ENCODE results near the gene ARHGAP24.

DNA sequence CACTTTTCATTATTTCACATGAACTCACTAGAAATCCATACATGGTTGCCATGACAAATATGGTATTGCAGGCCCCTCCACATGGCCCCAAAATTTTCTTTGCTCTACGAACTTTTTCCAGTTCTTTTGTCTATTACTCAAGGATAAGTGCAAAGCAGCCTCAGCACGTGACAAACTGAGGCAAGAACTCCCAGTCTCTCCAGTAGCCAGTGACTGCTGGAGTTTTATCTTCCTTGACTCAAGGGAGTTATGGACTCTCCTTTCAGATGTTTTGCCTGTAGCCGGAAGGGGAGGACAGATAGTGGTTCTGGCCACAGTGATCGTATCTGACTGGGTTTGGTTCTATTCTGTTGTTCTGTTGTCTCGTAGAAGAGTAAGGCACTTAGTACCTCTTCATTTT, 105.5 kb downstream of the ARHGAP24 start:
- TF ChIP-seq RFX5 (IDR thresholded peaks at IDR 0.05; ENCODE audit: low read length) (no peak), EZH2phosphoT487 (IDR thresholded peaks at IDR 0.05; ENCODE audit: borderline replicate concordance, low read depth) (no peak)
- TF ChIP-seq, protein P1, sequence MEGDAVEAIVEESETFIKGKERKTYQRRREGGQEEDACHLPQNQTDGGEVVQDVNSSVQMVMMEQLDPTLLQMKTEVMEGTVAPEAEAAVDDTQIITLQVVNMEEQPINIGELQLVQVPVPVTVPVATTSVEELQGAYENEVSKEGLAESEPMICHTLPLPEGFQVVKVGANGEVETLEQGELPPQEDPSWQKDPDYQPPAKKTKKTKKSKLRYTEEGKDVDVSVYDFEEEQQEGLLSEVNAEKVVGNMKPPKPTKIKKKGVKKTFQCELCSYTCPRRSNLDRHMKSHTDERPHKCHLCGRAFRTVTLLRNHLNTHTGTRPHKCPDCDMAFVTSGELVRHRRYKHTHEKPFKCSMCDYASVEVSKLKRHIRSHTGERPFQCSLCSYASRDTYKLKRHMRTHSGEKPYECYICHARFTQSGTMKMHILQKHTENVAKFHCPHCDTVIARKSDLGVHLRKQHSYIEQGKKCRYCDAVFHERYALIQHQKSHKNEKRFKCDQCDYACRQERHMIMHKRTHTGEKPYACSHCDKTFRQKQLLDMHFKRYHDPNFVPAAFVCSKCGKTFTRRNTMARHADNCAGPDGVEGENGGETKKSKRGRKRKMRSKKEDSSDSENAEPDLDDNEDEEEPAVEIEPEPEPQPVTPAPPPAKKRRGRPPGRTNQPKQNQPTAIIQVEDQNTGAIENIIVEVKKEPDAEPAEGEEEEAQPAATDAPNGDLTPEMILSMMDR (IDR thresholded peaks at IDR 0.05): no peak
- TF ChIP-seq, protein P2, sequence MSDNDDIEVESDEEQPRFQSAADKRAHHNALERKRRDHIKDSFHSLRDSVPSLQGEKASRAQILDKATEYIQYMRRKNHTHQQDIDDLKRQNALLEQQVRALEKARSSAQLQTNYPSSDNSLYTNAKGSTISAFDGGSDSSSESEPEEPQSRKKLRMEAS (IDR thresholded peaks at IDR 0.05; ENCODE audit: low read depth): no peak

All from SK-N-SH (cell line).